Measurements from ENCODE around the gene PRKG1.

DNA sequence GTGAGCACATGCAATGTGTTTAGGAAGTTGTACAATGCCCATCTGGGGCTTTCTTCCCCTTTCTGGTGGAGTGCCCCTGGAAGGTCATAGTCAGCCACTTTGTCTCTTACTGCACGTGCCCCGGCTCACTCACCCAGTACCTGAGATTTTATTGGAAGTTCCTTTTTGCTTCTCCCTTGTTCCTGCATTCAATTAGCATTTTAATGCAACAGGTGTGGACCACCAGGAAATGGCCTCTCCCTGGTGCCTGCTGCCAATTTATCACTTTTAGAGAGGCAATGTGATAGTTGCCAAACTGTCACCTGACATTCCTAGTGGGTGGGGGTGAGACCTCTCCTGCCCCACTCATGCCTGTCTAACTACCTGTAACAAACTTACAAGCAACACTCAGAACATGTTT is 946.4 kb downstream of the PRKG1 start:
- TF ChIP-seq RCOR1 (IDR thresholded peaks at IDR 0.05; ENCODE audit: insufficient replicate concordance, low read length) (no peak), NFE2L2 (IDR thresholded peaks at IDR 0.05; ENCODE audit: low read depth, low read length) (no peak), POLR2A (IDR thresholded peaks at IDR 0.05; ENCODE audit: low read depth, low read length) (no peak), USF2 (IDR thresholded peaks at IDR 0.05; ENCODE audit: low read depth, low read length) (no peak), RAD21 (IDR thresholded peaks at IDR 0.05; ENCODE audit: low read length) (no peak), MXI1 (IDR thresholded peaks at IDR 0.05; ENCODE audit: borderline replicate concordance, low read depth, low read length) (no peak), RFX5 (IDR thresholded peaks at IDR 0.05; ENCODE audit: low read depth, low read length) (no peak), SMC3 (IDR thresholded peaks at IDR 0.05; ENCODE audit: low read depth, low read length) (no peak)
- TF ChIP-seq, protein P1, sequence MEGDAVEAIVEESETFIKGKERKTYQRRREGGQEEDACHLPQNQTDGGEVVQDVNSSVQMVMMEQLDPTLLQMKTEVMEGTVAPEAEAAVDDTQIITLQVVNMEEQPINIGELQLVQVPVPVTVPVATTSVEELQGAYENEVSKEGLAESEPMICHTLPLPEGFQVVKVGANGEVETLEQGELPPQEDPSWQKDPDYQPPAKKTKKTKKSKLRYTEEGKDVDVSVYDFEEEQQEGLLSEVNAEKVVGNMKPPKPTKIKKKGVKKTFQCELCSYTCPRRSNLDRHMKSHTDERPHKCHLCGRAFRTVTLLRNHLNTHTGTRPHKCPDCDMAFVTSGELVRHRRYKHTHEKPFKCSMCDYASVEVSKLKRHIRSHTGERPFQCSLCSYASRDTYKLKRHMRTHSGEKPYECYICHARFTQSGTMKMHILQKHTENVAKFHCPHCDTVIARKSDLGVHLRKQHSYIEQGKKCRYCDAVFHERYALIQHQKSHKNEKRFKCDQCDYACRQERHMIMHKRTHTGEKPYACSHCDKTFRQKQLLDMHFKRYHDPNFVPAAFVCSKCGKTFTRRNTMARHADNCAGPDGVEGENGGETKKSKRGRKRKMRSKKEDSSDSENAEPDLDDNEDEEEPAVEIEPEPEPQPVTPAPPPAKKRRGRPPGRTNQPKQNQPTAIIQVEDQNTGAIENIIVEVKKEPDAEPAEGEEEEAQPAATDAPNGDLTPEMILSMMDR (conservative IDR thresholded peaks at IDR 0.05; ENCODE audit: low read depth, low read length) = no peak
- TF ChIP-seq, protein P2, sequence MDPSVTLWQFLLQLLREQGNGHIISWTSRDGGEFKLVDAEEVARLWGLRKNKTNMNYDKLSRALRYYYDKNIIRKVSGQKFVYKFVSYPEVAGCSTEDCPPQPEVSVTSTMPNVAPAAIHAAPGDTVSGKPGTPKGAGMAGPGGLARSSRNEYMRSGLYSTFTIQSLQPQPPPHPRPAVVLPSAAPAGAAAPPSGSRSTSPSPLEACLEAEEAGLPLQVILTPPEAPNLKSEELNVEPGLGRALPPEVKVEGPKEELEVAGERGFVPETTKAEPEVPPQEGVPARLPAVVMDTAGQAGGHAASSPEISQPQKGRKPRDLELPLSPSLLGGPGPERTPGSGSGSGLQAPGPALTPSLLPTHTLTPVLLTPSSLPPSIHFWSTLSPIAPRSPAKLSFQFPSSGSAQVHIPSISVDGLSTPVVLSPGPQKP (IDR thresholded peaks at IDR 0.05; ENCODE audit: borderline replicate concordance, low read depth, low read length) = no peak
